Suppressor macrophage treated with lipopolysaccharide for 1 hour (primary cell): ENCODE measurements around the gene PRKAG2.

Experiments used
- DNase-seq, 3 donors: peaks; one replicate each; pipeline ENCODE4 v3.0.0-alpha.2; 2020 to 2022

Gene PRKAG2

GRCh38 chr7:151631953-151632749 lies 244.8 kb downstream of the PRKAG2 start:
- DNase-seq, result peak; percentile 92 to 97 (median 95)

DNA sequence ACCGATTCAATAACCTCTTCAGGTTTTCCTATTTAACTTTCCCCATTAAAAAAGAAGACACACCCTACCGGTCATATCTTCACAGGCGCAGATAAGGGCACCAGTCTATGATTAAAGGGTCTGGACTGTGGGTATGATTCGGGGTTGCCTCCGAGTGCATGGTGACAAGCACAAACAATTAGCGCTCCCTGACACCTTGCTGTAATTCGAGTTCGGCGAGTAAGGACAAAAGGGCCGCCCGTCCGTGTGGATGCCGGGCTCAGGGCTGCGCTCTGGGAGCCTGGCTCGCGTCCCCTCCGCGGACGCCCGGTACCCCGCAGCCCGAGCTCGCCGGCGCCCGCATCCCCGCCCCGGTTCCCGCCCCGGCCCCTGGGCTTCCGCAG lies 245.4 kb downstream of the PRKAG2 start:
- DNase-seq, result peak in 1 of 3 donors; percentile 45

- peak in 2 of 3 donors; percentile 33 to 38 for DNase-seq
Measured at GRCh38 chr7:151630851-151631569, 245.9 kb downstream of the PRKAG2 start.

GRCh38 chr7:151630358-151630757 lies 246.6 kb downstream of the PRKAG2 start:
- DNase-seq, result no peak

DNA sequence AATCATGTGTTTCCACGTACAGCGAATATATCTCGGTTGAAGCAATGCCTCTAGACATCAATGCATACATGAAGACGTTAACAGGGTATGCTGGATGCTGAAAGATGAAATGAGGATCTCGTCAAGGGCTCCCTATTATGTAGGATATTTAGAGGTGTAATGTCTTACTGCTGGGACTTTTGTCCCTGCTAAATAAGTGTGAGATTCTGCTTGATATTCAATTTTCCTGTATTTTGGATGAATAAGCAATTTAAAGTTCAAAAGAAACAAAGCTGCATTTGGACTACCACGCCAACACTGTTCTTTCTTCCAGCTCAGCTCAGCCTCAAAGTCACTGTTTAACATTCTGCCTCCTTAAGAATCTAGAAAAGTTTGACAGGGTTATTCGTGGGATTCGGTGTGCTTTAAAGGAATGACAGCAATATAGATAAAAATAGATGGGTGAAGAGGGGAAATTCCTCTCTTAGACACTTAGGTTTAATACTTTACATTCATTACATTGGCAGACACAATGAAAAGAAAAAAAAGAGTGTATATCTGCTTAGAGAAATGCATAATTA lies 247.1 kb downstream of the PRKAG2 start:
- DNase-seq, result no peak

- no peak for DNase-seq
Measured at GRCh38 chr7:151628846-151629604, 247.9 kb downstream of the PRKAG2 start.

DNA sequence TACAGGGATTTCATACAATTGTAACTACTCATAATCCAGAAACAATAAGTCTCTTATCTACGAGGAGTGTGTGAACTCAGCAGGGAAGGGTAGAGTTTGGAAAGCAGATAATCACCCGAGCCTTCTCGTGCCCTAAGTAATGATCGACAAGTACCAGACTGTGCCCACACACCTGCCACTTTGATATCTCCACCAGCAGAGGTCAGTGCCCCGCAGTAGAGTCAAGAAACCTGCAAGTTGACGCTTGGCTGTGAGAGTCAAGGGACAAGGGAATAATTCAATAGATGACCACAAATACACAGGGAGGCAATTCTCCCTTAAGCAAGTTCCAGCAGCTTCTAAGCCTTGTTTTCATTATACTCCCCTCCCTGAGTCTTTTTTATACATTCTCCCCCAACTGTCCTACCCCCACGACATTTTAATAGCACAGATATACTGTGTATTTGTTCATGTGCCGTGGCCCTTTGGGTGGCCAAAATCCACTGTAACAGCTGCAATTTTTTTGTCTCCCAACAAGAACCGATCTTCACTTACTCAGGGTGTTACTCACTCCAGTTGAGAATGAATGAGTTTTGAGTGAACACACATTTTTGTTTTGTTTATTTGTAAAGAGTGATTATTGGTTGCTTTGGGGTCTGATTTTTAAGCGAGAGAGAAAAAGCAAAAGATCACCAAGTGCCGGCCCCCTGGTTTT lies 250.3 kb downstream of the PRKAG2 start:
- peak; percentile 40 to 52 (median 43) for DNase-seq

DNA sequence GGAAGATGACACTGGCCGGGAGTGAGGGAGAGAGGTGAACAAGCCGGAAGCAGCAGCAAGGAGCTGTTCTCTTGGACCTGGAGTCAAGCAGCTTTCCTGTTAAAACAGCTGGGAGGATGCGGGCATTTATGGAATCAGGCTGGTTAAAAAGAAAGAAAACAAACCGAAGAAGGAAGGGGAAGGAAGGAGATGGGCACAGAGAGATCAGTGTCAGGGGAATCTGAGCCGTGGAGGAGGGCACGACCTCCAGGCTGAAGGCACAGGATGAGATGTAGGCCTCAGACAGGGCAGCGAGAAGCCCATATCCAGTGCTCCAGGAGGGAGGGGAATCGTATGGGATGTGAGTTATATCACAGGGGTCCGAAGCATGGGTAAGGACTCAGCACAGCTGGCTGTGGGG lies 251.3 kb downstream of the PRKAG2 start:
- DNase-seq, result no peak

GRCh38 chr7:151624246-151624928 lies 252.5 kb downstream of the PRKAG2 start:
- no peak for DNase-seq

DNA sequence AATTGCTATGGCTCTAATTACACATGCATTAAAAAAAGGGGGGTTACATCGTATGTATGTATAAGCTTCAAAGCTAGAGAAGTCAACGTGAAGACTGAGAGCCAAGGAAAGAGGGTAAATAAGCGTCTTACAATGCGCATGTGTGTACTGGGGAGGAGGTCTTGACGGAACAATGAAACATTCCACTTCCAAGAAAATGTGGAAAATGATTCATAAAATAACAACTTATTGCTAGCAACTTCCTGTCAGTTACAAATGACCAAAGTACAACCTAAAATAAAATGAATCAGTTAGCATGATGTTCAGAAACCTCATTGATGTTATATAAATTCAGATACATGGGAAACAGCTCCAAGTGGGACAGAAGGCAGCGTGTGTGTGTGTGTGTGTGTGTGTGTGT lies 253.1 kb downstream of the PRKAG2 start:
- DNase-seq, result no peak

DNA sequence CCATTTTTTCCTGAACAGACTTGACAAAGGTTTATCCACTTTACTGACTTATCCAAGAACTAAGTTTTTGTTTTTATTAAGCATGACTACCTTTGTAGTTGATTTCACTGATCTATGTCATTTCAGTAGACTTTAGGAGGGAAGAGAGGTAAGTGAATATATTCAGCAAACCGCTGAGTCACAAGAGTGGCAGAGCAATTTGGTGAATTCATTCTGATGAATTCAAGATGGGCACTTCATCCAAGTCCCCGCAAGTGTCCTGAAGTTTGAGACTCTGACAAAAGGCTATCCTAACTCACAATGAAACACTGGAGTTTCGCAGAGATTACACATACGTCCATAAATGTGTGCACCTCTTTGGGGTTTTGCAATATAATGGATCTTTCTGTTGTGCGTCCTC lies 255.0 kb downstream of the PRKAG2 start:
- DNase-seq, result no peak

DNA sequence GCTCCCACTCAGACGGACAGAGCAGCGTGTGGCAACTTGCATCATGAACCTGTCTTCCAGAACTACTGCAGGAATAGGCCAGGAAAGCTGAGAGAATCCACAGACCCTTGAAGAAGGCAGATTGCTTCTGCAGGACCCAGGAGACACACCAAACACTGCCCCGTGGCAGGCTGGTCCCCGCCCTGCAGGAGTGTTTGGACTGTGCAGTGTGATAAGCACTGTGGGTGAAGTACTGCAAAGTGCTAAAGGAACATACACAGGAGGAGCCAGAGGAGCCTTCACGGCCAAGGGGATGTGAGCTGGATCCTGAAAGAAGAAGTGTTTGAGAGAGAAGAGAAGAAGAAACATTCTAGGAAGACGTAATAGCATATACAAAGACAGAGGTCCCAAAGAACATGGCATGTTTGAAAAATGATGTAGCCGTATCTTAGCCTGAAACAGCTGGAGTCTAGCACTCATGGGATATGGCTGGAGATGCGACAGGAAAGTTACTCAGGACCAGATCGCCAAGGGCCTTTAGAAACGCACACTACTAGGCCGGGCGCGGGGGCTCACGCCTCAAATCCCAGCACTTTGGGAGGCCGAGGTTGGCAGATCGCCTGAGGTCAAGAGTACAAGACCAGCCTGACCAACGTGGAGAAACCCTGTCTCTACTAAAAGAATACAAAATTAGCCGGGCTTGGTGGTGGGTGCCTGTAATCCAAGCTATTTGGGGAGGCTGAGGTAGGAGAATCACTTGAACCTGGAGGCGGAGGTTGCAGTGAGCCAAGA lies 260.3 kb downstream of the PRKAG2 start:
- no peak for DNase-seq

- no peak for DNase-seq
Measured at GRCh38 chr7:151615784-151616183, 261.1 kb downstream of the PRKAG2 start.

DNA sequence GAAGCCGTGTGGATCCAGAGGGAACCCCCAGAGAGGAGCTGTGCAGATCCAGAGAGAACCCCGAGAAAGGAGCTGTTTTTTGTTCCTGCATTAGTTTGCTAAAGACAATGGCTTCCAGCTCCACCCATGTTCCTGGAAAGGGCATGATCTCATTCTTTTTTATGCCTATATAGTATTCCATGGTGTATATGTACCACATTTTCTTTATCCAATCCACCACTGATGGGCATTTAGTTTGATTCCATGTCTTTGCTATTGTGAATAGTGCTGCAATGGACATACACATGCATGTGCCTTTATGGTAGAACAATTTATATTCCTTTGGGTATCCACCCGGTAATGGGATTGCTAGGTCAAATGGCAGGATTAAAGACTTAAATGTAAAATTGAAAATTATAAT lies 261.9 kb downstream of the PRKAG2 start:
- no peak for DNase-seq

GRCh38 chr7:151614019-151614418 lies 262.9 kb downstream of the PRKAG2 start:
- no peak for DNase-seq

- DNase-seq, result no peak
Measured at GRCh38 chr7:151611878-151612277, 265.0 kb downstream of the PRKAG2 start.

DNA sequence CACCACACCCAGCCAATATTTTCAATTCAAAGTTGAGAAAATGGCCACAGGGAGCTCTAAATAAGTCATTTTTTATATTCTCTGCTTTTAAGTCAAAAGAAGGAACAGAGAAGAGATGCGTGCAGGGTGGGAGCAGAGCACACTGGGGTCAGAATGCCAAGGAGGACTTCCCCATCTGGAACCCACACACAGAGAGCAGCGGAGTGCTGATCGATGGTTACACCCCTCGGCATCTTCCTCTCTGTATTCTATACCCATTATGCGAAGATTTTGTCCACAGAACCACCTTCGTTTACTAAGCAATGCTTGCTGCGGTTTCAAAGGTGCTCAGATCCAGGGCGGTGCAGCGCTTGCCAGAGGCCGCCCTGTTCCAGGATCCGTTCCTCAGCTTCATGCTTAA lies 265.9 kb downstream of the PRKAG2 start:
- DNase-seq, result no peak

- no peak for DNase-seq
Measured at GRCh38 chr7:151608031-151608551, 268.8 kb downstream of the PRKAG2 start.

- no peak for DNase-seq
Measured at GRCh38 chr7:151607464-151607867, 269.4 kb downstream of the PRKAG2 start.

GRCh38 chr7:151603951-151604350 lies 273.0 kb downstream of the PRKAG2 start:
- no peak for DNase-seq
